Stimulated activated CD4-positive, alpha-beta T cell treated with anti-CD3 and anti-CD28 coated beads, Interleukin-15, amount 100 ng/mL, for 24 hours (primary cell): ENCODE measurements around the gene FAM161A.

Experiments used
- DNase-seq: peaks from one replicate; pipeline ENCODE4 v3.0.0-alpha.2; 2020

FAM161A gene

DNA sequence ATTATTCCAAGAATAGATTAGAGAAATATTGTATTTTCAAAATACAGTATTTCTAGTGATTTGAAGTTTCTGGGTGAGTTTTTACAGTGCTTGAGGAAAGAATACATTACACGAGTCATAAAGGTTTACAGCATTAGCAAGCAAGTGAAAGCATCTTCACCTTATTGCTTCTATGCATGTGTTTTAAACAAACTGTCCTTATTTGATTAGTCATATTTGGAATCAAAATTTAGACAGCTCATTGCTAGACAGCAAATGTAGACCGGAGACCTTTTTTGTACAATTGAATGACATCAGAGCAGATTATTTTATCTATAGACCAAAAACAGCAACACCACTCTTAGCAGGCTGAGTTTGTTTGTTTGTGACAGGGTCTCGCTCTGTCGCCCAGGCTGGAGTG lies 69.2 kb downstream of the FAM161A start:
- no peak for DNase-seq

DNA sequence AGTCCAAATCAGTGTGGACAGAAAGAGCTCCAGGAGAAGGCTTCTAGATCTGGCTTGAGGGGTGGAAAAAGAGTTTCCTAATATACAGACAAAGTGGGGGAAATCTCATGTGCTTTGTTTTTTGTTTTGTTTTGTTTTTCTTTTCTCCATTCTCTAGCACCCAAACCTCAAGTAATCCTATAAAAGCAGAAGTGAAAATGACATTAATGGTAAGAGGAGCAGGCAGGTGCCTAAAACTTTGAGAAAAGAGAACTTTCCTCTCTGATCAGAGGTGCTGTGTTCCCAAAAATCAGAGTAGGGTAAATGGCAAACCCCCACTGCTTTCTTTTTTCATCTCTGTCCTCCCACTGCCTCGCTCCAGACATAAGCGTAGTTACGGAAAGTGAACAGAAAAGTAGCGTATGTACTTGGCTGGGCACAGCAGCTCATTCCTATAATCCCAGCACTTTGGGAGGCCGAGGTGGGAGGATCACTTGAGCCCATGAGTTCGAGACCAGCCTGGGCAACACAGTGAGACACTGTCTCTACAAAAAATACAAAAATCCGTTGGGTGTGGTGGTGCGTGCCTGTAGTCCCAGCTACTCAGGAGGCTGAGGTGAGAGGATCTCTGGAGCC lies 77.8 kb downstream of the FAM161A start:
- no peak for DNase-seq
